ENCODE results near the gene MIA3. TPM values are rescaled to one million over a fixed set of nuclear protein-coding genes. Genes with fewer than 3 reads are reported as not detected.

Gene MIA3
- 31.2 and 31.3 TPM in 2 replicates for total RNA-seq

DNA sequence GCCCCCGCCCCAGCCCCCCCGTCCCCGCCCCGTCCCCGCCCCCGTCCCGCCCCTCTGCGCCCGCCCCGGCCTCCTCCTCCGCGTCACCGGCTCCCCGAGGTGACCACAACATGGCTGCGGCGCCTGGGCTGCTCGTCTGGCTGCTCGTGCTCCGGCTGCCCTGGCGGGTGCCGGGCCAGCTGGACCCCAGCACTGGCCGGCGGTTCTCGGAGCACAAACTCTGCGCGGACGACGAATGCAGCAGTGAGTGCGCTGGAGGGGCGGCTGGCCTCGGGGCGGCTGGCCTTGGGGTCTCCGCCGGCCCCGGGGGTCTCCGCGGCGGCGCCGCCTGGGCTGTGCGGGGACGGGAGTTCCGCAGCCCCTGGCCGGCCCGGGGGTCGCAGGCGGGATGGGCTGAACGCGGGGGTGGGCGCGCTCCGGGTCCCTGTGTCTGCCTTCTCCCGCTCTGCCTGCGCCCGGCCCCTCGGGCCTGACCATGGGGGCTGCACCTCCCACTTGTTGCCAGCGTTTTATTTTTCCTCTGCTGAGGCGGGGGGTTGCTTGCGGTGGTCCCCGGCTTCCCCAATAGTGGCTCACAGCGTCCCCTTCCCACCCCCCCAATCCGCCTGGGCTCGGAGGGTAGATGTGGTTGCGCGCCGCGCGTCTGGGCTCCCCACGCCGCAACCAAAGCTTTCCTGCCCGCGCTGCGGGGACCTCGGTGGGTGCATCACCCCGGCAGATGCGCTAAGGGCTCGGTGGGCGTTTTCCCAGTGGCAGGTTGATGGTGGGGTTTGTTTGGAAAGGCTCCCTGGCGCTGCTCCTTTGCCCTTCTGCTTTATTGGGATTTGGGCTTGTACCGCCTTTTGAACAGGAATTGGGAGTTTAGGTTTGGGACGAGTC is at the start of gene MIA3:
MIA3 (plus strand) TSS at position 97 of the 879 bp plus-strand sequence; CDS start at position 111, 14 bp downstream.

DNA sequence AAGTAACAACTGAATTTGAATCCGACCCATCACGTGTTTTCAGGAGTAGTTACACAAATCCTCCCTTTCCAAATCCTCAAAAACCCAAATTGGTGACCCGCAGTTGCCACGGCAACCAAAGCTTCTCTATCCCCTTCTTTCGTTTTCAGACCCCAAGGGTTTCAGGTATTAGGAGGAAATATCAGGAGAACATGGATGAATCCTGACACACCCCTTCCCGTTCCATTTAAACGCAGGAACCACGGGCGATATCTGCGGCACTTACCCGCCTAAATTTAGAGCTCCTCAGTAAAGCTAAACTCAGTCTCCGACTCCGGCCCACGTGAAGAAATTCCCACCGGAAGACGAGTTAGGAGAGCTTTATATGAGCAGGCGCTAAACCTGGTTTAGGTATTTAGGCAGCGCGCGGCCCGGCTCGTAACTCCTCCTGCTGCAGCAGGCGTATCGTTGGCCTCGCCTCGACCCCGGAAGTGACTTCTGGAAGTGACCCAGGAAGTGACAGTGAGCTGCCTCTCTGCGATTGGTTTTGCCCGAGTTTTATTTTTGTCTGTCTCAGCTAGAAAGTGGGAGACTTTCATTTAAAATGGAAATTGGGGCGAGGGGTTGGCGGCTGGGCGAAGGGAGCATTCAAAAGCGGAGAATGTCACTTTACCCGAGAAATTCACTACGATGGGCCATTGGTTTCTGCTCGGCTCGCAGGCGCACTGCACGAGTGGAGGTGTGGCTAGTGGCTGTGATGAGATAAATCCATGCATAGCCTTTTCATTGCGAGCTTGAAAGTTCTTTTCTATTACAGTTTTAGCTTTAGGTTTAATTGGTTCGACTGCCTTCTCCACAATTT is 28.2 kb upstream of the MIA3 start, which contains the start of gene TAF1A:
TAF1A (minus strand) TSS at position 472 of the 841 bp plus-strand sequence.

DNA sequence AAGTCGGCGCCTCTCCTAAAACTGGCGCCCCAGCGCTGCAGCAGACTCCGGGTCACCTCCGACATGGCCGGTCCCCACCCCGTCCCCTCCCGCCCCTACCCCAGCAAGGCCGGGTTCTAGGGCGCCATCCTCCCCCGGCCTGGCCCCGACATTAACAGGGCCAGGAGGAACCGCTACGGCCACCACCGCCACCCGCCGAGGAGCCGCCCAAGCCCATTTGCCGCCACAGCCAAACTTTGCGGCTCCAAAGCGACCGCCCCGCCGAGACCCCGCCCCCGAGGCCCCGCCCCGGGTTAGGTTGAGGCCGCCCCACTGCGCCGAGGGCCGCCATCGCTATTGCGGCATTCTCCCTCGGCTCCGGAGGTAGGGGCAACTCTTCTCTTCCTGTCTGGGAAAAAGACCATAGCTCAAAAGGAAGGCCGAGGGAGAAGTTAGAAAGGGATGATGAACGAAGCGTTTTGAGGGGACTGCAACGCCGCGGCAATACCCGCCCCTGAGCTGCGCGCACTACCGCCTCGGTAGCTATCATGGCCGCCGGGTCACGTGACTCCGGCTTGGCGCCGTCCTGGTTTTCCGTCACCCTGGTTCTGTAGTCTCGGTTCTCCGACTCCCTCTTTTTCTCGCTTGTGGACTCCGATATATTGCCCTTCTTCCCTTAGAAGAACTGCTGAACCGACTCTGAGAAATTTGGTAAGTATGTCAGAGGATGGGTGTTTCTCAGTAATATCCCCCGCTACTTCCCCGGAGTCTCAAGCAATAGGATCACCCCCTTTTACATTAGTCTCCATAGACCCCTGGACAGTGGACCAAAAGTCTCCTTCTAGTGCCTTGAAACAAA is 94.6 kb downstream of the MIA3 start, which contains the start of the genes AIDA and BROX:
AIDA (minus strand) TSS at position 239 of the 838 bp plus-strand sequence; CDS start at position 65, 174 bp downstream.
BROX (plus strand) TSS at position 312 of the 838 bp plus-strand sequence. CDS start 3,136 bp downstream, outside the sequence.

Other genes with a start within 250 kb of the MIA3 start
- gene HHIPL2, start 70.0 kb upstream of the MIA3 start, total RNA-seq: under 0.01 TPM in 1 of 2 replicates, not detected in the other
- gene TAF1A, start 28.2 kb upstream of the MIA3 start, total RNA-seq: 3.7 and 4.2 TPM in 2 replicates
- gene AIDA, start 94.4 kb downstream of the MIA3 start, total RNA-seq: 44.8 and 57.9 TPM in 2 replicates
- gene BROX, start 94.5 kb downstream of the MIA3 start, total RNA-seq: 19.4 and 34.1 TPM in 2 replicates
- not detected in 2 replicates for gene FAM177B, start 119.1 kb downstream of the MIA3 start, total RNA-seq
- 7.7 and 8.8 TPM in 2 replicates for gene DISP1, start 196.9 kb downstream of the MIA3 start, total RNA-seq

All from pericardium fibroblast (primary cell).